ENCODE measurements around the gene C11orf16.
A peak's percentile ranks its signal among the peaks of the same experiment; 100 is the strongest.
"Not testable (repeated sequence)": the region's sequence is repeated elsewhere in the genome, so short reads cannot be mapped to it uniquely, and the experiment has no call there.

The C11orf16 gene

DNA sequence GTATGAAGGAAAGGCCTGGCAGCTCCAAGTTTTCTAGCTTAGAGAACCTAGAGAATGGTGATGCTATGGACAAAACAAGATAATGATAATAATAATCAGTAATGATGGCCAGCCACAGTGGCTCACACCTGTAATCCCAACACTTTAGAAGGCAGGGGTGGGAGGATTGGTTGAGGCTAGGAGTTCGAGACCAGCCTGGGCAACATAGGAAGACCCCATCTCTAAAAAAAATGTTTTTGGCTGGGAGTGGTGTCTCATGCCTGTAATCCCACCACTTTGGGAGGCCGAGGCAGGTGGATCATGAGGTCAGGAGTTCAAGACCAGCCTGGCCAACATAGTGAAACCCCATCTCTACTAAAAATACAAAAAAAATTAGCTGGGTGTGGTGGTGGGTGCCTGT is 3.0 kb upstream of the C11orf16 start:
- DNase-seq (ENCODE audit: low read depth in 2 of 2), result not testable (repeated sequence)

DNA sequence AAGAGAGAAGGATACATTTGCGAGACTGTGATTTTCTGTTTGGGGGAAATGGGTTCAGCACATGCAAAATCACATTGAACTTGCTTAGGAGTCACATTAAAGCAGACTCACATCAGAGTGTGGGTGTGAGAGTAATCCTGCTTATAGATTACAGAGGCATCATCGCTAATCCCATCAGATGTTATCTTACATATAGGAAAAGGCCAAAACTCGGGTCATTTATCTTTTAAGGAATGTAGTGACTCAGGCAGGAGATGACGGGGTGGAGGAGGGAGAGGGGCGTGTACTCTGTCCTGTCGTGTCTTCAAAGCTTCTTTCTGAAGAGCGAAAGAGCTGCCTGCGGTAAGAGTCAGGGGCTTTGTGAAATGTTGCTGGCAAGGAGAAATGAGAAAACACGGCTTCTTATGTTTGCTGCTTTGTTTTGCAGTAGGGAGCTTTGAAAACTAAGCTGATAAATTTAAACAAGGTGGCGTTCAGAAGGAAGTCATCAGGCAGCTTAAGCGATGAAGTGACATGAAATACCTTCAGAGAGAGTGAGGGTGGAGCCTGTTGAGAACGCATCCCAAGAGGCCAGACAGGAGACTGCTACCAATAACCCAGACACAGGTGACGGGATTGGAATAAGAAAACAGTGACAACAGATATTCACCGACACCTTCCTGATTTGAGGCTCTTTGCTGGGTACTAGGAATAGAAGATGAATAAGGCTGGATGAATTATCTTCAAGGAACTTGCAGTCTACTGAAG is 2.2 kb upstream of the C11orf16 start:
- no peak for DNase-seq (ENCODE audit: low read depth in 2 of 2)

GRCh38 chr11:8933931-8934330 is 1.2 kb upstream of the C11orf16 start:
- no peak for DNase-seq (ENCODE audit: low read depth in 2 of 2)

- no peak for DNase-seq (ENCODE audit: low read depth in 2 of 2)
These were observed 2.1 kb downstream of the C11orf16 start for GRCh38 chr11:8930456-8931175.

DNA sequence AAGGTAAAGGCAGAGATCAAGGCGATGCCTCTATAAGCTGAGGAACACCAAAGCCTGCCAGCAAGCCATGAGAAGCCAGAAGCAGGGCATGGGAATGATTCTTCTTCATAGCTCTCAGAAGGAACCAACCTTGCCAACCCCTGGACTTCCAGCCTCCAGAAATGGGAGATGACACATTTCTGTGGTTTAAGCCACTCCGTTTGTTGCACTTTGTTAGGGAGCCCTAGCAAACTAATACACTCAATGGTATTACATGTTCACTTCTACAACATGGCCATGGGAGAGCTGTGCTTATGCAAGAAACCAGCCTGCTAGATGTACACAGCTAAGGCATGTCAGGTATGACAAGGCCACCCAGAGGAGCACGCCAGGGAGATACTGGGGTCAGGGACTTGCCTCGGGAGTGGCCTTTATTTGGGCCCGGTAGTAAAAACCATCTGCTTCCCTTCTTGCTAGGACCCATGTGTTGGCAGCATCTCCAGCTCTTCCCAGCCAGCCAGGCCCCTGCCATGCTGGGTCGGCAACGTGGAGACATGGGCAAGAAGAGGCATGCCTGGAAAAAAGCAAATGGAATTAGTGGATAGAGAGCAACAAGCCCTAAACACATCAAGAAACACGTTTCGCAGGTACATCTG is 3.6 kb downstream of the C11orf16 start:
- no peak for DNase-seq (ENCODE audit: low read depth in 2 of 2)

DNA sequence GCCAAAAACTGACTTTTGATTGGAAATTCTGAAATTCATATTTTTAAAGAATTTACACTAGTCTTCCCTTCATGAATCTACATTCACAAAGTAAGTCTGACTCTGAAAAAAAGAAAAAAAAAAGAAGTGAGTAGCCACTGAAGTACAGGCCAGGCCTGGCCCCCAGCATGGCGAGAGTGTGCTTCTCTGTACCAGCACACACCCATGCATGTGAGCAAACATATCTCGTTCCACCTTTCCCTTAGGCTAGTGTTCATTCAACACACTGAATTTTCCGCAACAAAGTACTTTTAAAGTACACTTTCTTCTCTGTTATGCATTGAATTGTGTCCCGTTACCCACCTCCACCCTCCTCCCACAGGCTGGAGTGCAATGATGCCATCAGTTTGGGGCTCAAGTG is 4.5 kb downstream of the C11orf16 start:
- DNase-seq (ENCODE audit: low read depth in 2 of 2), result no peak

GRCh38 chr11:8927233-8927632 is 5.5 kb downstream of the C11orf16 start:
- no peak for DNase-seq (ENCODE audit: low read depth in 2 of 2)

DNA sequence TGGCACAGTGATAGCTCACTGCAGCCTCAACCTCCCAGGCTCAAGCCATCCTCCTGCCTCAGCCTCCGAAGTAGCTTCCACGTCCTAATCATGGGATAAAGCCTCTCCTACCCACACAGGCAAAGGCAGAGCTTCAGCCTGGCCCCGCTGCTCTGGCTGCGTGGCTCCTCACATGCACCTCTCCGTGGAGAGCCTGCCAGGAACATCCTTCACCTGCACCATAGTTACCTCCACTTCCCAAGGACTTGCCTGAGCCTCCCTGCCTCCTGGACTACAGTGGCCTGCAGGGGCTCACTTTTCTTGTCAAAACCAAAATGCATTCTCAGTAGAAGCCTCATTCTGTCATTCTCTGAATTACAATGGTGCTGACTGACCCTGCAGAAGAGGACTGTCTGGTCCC is 6.5 kb downstream of the C11orf16 start:
- DNase-seq (ENCODE audit: low read depth in 2 of 2), result no peak

DNA sequence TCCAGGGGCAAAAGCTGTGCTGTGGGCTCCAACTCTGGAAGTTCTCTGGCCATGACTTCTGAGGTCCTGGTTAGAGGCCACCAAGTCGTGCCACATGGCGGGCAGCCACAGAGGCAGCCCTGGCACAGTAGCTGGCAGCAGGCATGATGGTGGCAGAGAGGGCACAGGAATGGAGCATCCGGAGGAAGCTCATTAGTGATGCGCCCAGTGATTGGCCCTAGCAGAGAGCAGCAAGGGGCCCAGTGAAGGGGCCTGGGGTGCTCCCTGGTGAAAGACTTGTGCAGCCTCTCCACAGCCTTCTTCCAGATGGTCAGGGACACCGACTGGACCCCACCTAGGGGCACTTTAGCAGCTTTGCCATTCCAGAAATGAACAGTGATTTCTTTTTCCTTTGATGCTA is 7.0 kb downstream of the C11orf16 start:
- DNase-seq (ENCODE audit: low read depth in 2 of 2), result no peak

DNA sequence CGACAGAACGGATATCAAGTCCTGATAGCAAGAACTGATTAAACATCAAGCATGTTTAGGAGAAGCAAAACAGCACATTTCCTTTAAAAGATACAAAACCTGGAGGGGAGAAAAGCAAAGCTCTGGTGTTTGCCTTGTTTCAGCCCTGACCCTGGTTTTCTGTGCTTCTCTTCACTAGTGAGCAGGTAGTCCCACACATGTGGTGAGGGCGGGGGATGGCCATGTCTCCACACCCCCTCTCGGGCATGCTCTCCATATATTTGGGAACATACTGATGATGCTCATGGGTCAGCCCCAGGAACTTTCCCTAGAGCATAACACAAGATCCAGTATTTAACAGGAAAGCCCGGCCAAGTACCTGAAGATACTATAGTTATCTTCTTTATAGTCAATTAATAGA is 10.1 kb downstream of the C11orf16 start:
- no peak for DNase-seq (ENCODE audit: low read depth in 2 of 2)

GRCh38 chr11:8917157-8917825 is 15.5 kb downstream of the C11orf16 start:
- no peak for DNase-seq (ENCODE audit: low read depth in 2 of 2)

- DNase-seq (ENCODE audit: low read depth in 2 of 2), result no peak
These were observed 18.1 kb downstream of the C11orf16 start for GRCh38 chr11:8914661-8915018.

DNA sequence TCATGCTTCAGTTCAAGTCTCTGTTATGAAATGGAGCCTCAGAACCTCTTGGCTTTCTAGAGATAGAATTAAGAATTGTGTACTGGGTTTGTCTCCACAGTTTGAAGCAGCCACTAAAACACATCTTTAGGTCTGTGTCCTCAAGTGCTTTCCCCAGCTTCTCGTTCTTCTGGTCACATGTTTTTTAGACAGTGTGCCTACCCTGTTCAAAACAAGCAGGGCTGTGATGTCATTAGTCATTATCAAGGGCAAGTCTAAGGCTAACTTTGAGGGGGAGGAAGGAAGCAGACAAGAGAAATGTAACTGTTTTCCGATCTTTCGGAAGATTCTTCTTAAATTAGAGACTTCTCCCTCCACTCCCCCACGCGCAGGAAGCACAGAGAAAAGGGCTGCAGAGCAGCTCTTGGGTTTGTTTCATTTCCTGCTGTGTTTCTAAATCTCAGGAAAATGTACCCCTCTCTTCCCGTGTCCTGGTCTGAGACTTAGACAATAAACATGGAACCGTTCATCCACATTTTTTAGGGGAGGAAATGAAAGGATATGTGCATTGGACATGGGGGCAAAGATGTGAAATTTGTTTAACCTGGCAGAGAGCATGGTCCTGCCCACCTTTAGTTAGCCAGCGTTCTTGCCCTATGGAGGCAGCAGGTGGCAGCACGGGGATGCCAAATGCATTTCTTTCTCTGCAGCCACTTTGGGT is 18.6 kb downstream of the C11orf16 start:
- no peak for DNase-seq (ENCODE audit: low read depth in 2 of 2)

GRCh38 chr11:8911029-8911823 is 21.5 kb downstream of the C11orf16 start, which contains the start of gene AKIP1:
Gene AKIP1 (plus strand): TSS chr11:8911189. CDS start chr11:8911450, 261 bp downstream.
- peak; percentile 41 to 60 for DNase-seq (ENCODE audit: low read depth in 2 of 2)

GRCh38 chr11:8910649-8911026 is 22.1 kb downstream of the C11orf16 start:
- no peak for DNase-seq (ENCODE audit: low read depth in 2 of 2)

DNA sequence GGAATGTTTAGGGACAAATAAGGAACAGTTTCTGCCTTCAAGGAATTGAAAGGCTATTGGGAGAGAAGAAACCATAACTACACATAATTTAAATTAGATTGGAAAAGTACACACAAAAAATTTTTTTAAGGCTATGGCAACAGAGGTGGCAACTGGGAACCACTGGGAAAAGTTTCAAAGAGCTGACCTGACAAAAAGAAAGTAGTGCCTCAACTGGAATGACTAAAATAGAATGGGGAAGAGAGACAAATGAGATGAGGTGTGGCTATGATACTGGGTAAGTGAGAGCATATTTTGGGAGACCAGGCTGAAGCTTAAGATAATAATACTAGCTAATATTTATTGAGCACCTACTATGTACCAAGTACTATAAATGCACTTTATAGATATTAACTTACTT is 24.6 kb downstream of the C11orf16 start:
- DNase-seq (ENCODE audit: low read depth in 2 of 2), result no peak

GRCh38 chr11:8907116-8907515 is 25.6 kb downstream of the C11orf16 start:
- DNase-seq (ENCODE audit: low read depth in 2 of 2), result no peak

- no peak for DNase-seq (ENCODE audit: low read depth in 2 of 2)
These were observed 27.1 kb downstream of the C11orf16 start for GRCh38 chr11:8905528-8906165.

DNA sequence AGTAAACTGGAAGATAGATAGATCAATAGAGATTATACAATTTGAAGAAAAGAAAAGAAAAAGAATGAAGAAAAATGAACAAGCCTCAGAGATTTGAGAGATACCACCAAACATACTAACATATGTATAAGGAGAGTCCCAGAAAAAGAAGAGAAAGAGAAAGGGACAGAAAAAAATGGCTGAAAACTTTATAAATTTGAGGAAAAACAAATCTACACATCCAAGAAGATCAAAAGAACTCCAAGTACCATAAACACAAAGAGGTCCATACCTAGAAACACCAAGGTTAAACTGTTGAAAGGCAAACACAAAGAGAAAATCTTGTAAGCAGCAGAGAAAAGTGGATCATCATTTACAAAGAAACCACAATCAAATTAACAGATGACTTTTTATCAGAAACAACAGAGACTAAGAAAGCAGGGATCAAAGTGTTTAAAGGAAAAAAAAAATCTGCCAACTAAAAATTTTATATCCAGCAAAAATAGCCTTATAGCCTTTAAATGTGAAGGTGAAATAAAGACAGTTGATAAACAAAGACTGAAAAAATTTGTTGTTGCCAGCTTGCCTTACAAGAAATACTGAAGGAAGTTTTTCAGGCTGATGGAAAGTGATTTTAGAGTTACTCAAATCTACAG is 33.5 kb downstream of the C11orf16 start:
- no peak for DNase-seq (ENCODE audit: low read depth in 2 of 2)

GRCh38 chr11:8891185-8891584 is 41.6 kb downstream of the C11orf16 start:
- DNase-seq (ENCODE audit: low read depth in 2 of 2), result not testable (repeated sequence)

Data from stimulated activated CD4-positive, alpha-beta T cell treated with anti-CD3 and anti-CD28 coated beads, Interleukin-1b, Interleukin-23, amount 100 ng/mL, for 1 hour (primary cell).